SK-N-MC (cell line): ENCODE results near the gene CRAT.

Source experiments
- EZH2 ChIP-seq: fragments of 200-600 bp; sonication (generic); IDR thresholded peaks from one replicate; pipeline ENCODE4 v1.6.1; 2017; ENCODE audit warnings: antibody characterized with exemption
- POLR2AphosphoS5 ChIP-seq: IDR thresholded peaks from 2 replicates; pipeline ENCODE4 v1.6.1; 2012; ENCODE audit warnings: mild to moderate bottlenecking, low read depth, low read length, borderline replicate concordance

DNA sequence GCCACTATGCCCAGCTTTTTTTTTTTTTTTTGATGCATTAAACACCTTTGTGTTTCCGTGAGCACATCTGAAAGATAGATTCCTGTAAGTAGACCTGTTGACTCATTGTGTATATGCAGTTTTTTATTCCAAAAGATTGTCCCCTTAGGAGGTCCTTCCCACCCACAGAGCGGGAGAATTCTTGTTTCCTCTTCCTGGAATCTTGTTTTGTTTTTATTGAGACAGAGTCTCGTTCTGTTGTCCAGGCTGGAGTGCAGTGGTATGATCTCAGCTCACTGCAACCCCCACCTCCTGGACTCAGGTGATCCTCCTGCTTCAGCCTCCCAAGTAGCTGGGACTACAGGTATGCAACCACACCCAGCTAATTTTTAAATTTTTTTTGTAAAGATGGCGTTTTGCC lies 8.2 kb upstream of the CRAT start:
- TF ChIP-seq POLR2AphosphoS5, result no peak
- no peak for TF ChIP-seq EZH2
